ENCODE measurements around the gene LPGAT1. TPM values are rescaled to one million over a fixed set of nuclear protein-coding genes. Genes with fewer than 3 reads are reported as not detected.

The LPGAT1 gene
- 100 to 1,000 TPM; 168 to 308 (median 203) TPM for total RNA-seq

- WGBS, 2 donors = 2 to 5% methylated on average over 5 to 26 of the region's 88 CpGs
- intact Hi-C loops (cut with DNase I) = loop anchor here (2.0 kb wide), 1 partner anchor 130 kb away; no protein-coding TSS in a partner anchor
- DNase-seq = peak; percentile 81
- Histone ChIP-seq H3K4me1 (peaks cover 9 to 19% of the 10 kb centered on the region in 2 donors), H3K4me3 (replicated peaks in 1 of 3) (peak within 1 kb of the TSS in 2 of 3 donors; percentile 69 to 93), H3K27me3 (no peaks in the 10 kb centered on the region), H3K27ac (peak within 1 kb of the TSS; percentile 90 to 93 (median 93)), H3K9me3 (no peaks in the 10 kb centered on the region), H3K36me3 (no peaks in the 10 kb centered on the region)
- peak; percentile 35 to 86 (median 66) for TF ChIP-seq CTCF (IDR thresholded peaks at IDR 0.05)
- peak in 1 of 2 donors; percentile 71 for TF ChIP-seq POLR2A (IDR thresholded peaks at IDR 0.05)
Observed at GRCh38 chr1:211830328-211831142, at the start of gene LPGAT1. Gene LPGAT1, minus strand, starts transcription at chr1:211830763. Its CDS starts 1,467 bp downstream, at chr1:211829296.

- no peak for DNase-seq
- no peaks in the 10 kb centered on the region for H3K36me3 ChIP-seq
- H3K27ac ChIP-seq = no peak overlapping the region
- no peaks in the 10 kb centered on the region for H3K4me1 ChIP-seq
- intact Hi-C loops (cut with DNase I) = no loop called here
- 96% methylated on average over 2 of the region's 2 CpGs for WGBS, 2 donors
- TF ChIP-seq CTCF (IDR thresholded peaks at IDR 0.05) (no peak), POLR2A (IDR thresholded peaks at IDR 0.05) (no peak)
- no peaks in the 10 kb centered on the region for H3K9me3 ChIP-seq
- no peak overlapping the region for H3K4me3 ChIP-seq (replicated peaks in 1 of 3)
- no peaks in the 10 kb centered on the region for H3K27me3 ChIP-seq
Observed at GRCh38 chr1:211879475-211879874, 48.9 kb upstream of the LPGAT1 start.

- H3K9me3 ChIP-seq = no peaks in the 10 kb centered on the region
- H3K27me3 ChIP-seq = no peaks in the 10 kb centered on the region
- no peak overlapping the region for H3K4me3 ChIP-seq (replicated peaks in 1 of 3)
- H3K4me1 ChIP-seq = no peaks in the 10 kb centered on the region
- TF ChIP-seq POLR2A (IDR thresholded peaks at IDR 0.05) (no peak), CTCF (IDR thresholded peaks at IDR 0.05) (no peak)
- WGBS, 2 donors = 88 to 92% methylated on average over 7 of the region's 7 CpGs
- no peaks in the 10 kb centered on the region for H3K36me3 ChIP-seq
- H3K27ac ChIP-seq = no peak overlapping the region
- intact Hi-C loops (cut with DNase I) = no loop called here
- no peak for DNase-seq
Observed at GRCh38 chr1:211876851-211877590, 46.5 kb upstream of the LPGAT1 start.

DNA sequence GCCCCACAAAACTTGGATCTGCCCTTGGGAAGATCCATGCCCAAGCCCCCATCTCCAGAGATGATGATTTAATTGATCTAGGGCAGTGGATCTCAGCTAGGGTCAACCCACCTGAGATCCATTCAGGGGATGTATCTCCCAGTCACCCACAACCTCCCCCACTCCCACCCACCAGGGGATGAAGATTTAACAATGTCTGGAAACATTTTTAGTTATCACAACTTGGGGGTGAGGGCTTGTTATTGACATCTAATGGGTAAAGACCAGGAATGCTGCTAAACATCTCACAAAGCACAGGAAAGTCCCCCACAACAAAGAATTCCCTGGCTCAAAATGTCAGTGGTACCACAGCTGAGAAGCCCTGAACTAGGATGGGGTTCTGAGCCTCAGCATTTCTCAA, 45.0 kb upstream of the LPGAT1 start:
- DNase-seq = no peak

More for the DNA sequence above, 45.0 kb upstream of the LPGAT1 start:
- H3K4me1 ChIP-seq = no peaks in the 10 kb centered on the region
- H3K36me3 ChIP-seq = no peaks in the 10 kb centered on the region
- no peaks in the 10 kb centered on the region for H3K27me3 ChIP-seq
- H3K27ac ChIP-seq = peak overlapping the region in 1 of 3 donors; percentile 79
- intact Hi-C loops (cut with DNase I) = no loop called here
- no peak for TF ChIP-seq CTCF (IDR thresholded peaks at IDR 0.05)
- no peak for TF ChIP-seq POLR2A (IDR thresholded peaks at IDR 0.05)
- H3K9me3 ChIP-seq = no peaks in the 10 kb centered on the region
- H3K4me3 ChIP-seq (replicated peaks in 1 of 3) = no peak overlapping the region

All from thyroid gland (tissue), 4 donors.